Measurements from ENCODE around the gene PMPCA.
A peak's percentile ranks its signal among the peaks of the same experiment; 100 is the strongest.

Gene PMPCA

GRCh38 chr9:136410500-136411287 lies at the start of gene PMPCA, which contains the start of gene ENTR1:
PMPCA (plus strand) TSS chr9:136410658; CDS start chr9:136410669, 11 bp downstream.
ENTR1 (minus strand) TSS chr9:136410614; CDS start chr9:136410397, 217 bp downstream.
- peak; percentile 93 for DNase-seq (ENCODE audit: low spot score)

DNA sequence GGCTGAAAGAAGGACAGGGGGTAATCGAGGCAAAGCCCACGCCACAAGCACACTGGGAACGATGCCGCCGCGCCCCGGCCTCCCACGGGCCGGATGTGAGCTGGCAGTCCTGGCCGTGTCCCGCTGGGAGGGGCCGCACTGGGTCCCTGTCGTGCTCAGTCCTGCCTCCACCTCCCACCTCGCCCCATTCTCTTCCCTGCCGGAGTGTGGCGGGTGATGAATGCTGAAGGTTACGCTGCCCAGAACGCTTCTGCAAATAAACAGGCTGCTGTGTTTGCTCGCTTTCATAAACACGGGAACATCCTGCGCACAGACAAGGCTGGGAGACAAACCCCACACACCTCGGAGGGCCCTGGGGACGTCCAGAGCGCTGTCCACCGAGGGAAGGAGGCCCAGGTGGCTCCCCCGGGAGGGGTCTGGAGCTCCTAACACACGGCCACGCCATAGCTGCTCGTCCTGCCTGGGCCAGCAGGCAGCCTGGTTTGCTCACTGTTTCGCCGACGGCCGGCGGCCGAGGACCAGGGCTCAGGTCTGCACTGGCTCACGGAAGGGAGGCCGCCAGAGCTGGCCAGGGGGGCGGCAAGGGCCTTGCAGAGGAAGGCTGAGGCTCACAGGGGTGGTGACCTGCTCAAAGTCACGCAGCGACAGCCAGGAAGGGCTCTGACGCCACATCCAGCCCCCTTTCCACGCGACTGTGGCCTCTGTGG lies 49.3 kb upstream of the PMPCA start:
- no peak for DNase-seq (ENCODE audit: low spot score)

DNA sequence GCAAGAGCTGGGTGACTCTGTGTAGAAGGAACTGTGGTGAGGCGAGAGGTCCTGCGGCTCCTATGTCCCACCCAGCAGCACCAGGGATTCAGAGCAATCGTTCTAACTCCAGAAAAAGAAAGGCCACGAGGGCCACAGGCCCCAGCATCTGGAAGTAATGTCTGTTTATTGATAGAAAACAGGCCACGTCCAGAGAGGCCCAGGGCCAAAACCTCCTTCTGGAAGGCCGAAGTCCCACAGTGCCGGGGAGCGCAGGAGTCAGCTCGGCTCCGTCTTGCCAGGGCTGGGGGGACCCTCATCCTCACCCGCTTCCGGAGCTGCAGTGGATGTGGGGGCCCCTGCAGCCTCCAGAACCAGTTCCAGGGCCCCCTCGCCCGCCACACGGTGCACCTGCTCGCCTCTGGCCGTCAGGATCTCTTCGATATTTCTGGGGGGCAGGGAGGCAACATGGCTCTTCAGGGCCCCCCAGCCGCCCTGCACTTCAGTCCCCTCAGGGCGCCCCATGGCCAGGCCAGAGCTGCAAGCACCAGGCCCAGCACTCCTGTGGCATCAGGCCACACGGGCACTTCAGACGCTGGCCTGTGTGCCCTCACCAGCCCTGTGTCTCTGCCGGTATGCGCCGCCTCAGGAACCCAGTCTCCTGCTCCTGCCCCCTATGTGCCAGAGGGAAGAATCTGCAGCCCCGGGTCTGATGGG lies 48.6 kb upstream of the PMPCA start:
- DNase-seq (ENCODE audit: low spot score): no peak

GRCh38 chr9:136362450-136362784 lies 48.0 kb upstream of the PMPCA start:
- no peak for DNase-seq (ENCODE audit: low spot score)

DNA sequence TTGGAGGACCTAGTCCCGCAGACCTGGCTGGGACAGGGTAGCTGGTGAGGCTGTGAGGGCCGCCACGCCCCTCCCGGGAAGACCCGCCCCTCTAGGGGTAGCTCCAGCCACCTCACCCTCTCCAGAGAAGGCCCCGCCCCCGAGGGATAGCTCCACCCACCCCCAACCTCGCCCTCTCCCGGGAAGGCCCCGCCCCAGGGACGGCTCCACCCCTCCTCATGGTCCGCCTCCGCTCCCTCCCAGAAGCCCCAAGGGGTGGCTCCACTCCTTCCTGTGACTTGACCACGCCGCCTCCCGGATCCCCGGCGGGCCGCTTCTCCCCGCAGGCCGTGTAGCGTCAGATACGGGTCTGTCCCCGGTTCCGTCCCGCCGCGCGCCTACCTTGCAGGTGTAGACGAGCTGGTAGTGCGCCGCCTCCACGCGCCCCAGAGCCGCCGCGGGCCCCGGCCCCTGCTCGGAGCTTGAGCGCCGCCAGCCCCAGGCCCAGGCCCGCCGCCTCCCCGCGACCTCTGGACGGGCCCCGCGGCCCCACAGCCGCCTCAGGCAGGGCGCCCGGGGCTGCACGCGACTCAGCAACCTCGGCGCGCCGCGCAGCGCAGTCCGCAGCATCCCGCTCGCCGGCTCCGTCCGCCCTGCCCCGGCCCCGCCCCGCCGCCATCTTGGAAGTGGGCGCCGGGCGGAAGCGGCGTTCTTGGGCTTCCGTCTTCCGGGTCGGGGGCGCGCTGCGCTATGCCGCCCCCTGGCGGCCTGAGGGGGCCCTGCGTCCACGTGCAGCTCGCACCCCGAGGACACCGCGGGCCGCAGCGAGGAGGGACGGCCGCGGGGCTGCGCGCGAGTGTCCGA lies 47.1 kb upstream of the PMPCA start, which contains the start of gene DNLZ:
Gene DNLZ, minus strand, starts transcription at position 639 of the 843 bp plus-strand sequence. Its CDS starts 30 bp downstream, at position 609.
- peak; percentile 95 for DNase-seq (ENCODE audit: low spot score)

GRCh38 chr9:136363949-136364748 lies 46.3 kb upstream of the PMPCA start:
- no peak for DNase-seq (ENCODE audit: low spot score)

DNA sequence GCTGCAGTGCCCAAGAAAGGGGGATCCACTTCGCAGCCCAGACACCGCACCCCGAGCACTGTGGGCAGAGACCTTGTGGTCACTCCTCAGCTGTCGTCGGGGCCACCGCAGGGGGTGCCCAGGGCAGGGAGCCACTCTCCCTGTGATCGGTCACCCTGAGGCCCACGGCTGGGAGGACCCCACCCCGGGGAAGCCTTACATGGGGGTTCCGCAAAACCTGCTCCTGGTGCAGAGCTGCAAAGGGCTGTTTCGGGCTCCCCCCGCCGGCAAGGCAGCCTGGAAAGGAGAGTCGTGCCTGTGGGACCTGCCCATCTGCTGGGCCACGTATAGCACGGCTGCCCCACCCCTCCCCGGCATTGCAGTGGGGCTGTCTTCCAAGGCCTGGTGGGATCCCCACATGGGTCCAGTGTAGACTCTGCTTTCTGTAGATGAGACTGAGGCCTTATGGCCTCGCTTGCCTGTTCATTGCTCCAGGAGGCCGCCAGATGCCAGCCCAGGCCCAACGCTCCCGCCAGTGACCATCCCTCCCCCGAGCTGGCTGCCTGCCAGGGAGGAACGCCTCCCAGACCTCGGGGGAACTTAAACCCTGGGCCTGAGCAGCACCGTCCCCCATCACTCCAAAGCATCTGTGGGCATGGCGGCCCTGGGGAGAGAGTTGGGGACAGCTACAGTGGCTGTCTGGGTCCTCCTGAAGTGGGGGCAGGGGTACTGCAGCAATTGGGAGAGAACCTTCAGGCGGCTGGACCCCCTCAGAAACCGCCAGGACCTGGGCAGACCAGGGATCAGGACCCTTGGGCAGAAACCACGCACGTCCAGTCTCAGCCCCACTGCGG lies 45.3 kb upstream of the PMPCA start:
- DNase-seq (ENCODE audit: low spot score): no peak

DNA sequence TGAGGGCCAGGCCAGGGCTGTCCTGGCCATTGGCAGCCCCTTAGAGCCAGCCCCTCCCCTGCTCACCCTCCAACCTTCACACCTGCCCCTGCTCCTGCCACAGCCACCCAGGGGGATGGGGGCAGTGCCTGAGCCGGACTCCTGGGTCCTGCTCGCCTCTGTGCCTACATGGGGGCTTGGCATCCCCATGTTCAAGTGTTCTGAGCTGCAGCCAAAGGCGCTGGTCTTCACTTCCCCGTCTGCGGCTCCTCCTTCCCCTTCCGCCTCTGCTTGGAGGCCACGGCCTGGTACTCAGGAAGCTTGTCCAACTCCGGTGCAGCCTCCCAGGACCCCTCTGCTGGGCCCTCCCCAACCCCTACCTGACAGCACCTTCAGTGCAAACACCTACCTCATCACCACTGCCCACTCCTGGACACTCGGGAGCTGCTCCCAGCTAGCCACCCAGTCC lies 44.7 kb upstream of the PMPCA start:
- DNase-seq (ENCODE audit: low spot score): no peak

- no peak for DNase-seq (ENCODE audit: low spot score)
These were observed 43.6 kb upstream of the PMPCA start for GRCh38 chr9:136366826-136367225.

- no peak for DNase-seq (ENCODE audit: low spot score)
These were observed 42.9 kb upstream of the PMPCA start for GRCh38 chr9:136367296-136368145.

- DNase-seq (ENCODE audit: low spot score): no peak
These were observed 42.3 kb upstream of the PMPCA start for GRCh38 chr9:136368190-136368589.

GRCh38 chr9:136370037-136370436 lies 40.4 kb upstream of the PMPCA start:
- no peak for DNase-seq (ENCODE audit: low spot score)

DNA sequence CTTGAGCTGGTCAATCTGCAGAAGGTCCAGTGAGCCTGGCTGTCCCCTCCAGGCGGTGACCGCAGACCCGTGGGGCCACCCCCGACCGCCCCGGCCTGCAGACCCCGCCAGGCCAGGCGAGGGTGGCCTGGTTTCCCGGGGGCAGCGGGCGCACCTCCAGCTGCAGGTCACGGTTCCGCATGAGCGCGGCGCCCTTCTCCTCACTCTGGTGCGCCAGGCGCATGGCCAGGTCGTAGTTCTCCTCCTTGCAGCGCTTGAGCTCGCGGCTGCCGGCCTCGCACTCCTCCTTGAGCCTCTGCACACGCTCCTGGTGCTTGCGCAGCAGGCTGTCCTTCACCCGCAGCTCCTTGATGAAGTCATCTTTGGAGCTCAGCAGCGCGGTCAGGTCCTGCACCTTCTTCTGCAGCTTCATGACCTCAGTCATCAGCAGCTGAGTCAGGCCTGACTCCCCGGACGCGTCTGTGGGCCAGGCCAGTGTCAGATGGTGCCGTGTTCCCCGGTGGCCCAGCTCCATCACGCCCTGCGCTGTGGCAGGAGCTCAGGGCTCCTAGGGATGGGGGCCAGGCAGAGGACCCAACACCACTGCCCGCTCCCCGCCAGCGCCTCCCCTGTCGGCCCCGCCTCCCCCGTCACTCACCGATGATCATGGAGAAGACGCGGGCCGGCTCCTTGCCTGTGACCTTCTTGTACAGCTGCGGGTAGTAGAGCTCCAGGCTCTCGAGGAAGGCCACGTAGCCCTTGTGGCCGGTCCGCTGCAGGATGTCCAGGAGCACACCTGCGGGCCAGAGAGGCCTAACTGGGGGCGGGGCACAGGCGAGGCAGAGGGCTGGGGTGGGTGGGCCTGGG lies 39.5 kb upstream of the PMPCA start:
- no peak for DNase-seq (ENCODE audit: low spot score)

DNA sequence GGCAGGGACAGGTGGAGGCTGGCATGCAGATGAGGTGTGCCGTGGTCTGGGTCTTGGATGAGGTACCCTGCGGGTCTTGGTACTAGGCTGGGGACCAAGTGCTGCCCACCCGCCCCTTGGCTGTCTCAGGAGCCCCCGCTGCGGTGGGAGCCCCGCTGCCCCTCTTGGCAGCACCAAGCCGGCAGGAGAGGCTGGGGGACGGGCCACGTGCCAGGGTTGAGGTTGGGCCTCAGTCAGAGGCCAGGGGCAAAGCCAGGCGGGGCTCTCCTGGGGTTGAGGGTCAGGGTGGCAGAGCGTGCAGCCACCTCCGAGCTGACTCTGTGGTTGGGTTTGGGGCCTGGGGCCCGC lies 39.0 kb upstream of the PMPCA start:
- no peak for DNase-seq (ENCODE audit: low spot score)

DNA sequence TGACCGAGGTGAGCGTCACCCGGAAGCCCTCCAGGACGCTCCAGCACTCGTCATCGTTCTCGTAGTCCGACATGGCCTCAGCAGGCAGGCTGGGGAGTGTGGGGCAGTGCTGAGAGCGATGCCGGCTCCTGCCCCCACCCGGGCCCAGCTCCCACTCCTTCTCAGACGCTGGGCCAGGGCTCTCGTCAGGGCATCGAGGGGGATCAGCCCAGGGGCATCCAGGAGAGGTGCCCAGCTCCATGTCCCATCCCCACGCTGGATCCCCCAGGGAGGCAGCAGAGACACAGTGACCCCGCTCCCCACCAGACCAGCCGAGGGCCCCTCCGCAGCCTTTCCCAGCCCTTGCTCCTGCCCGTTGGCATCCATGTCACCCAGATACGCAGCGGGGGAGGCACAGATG lies 38.5 kb upstream of the PMPCA start:
- DNase-seq (ENCODE audit: low spot score): no peak

GRCh38 chr9:136372561-136373299 lies 37.7 kb upstream of the PMPCA start:
- no peak for DNase-seq (ENCODE audit: low spot score)

All from hematopoietic multipotent progenitor cell treated with erythropoietin and hydrocortisone succinate and interleukin-3 and kit ligand, for 17 days (in vitro differentiated cells).